Right cardiac atrium (tissue), 5 donors: ENCODE measurements around the gene CXCL5. TPM values are rescaled to one million over a fixed set of nuclear protein-coding genes. Genes with fewer than 3 reads are reported as not detected.

Experiments
- ATAC-seq, 2 donors: fragments of 200-7000 bp; cut with Tn5 transposase; one replicate each; pipeline versions ENCODE4 v1.8.0 to v1.9.1; 2020; ENCODE audit warnings: moderate library complexity in 2 of 2, mild to moderate bottlenecking in 1 of 2
- DNase-seq, 3 donors: peaks; one replicate each; pipeline ENCODE4 v3.0.0-alpha.2; 2020
- H3K27ac ChIP-seq: one replicate; pipeline ENCODE4 v1.5.1; 2013; ENCODE audit warnings: mild to moderate bottlenecking, low read length, control low read depth, moderate library complexity
- H3K27me3 ChIP-seq: one replicate; pipeline ENCODE4 v1.6.1; 2013; ENCODE audit not compliant: control insufficient read depth, insufficient read depth
- H3K4me1 ChIP-seq: one replicate; pipeline ENCODE4 v1.6.1; 2013; ENCODE audit warnings: low read length; ENCODE audit not compliant: control insufficient read depth, insufficient read depth
- H3K4me3 ChIP-seq: one replicate; pipeline ENCODE4 v1.5.1; 2013; ENCODE audit warnings: low read length, control low read depth
- H3K9me3 ChIP-seq: one replicate; pipeline ENCODE4 v1.6.1; 2013; ENCODE audit warnings: low read length; ENCODE audit not compliant: control insufficient read depth
- WGBS: extraction: QIAGEN DNeasy Blood & Tissue Kit; methylation state at CpG from one replicate; pipeline ENCODE4 v1.1.7; 2013; 5-methylcytosine and 5-hydroxymethylcytosine counted together
- intact Hi-C, 4 donors: fragments of 100-400 bp; cut with DNase I; formaldehyde crosslinking; loops; one replicate each; pipeline versions ENCODE4 v1.11.0 to v1.14.0; 2022 to 2023
- long read RNA-seq, 4 donors: library from polyadenylated mRNA; unstranded; transcript quantifications; one replicate each; pipeline ENCODE4 v2.0.0, GENCODE V29; 2020 to 2021
- polyA plus RNA-seq: library from polyadenylated mRNA; stranded (reverse); fragments of 200-250 nt; gene quantifications from one replicate; pipeline ENCODE4 v1.2.3, GENCODE V29; 2013
- total RNA-seq, 4 donors: library from RNA; stranded (reverse); fragmentation: NEBNext Ultra II Directional; extraction: Animal tissue kit (Norgen Biotek cat#: 25700); gene quantifications; one replicate each; pipeline ENCODE4 v1.2.1, GENCODE V29; 2021
- donor health status: healthy with polysubstance abuse.
- donor health status: DM: no; HTN: yes; CAD: no.
- donor health status: DM: no; HTN: no; CAD: no.
- donor health status: DM: no; HTN: yes; CAD: no; lungs with severe emphysema.
- donor health status: DM: yes; HTN: yes; CAD: no.

CXCL5 gene
- total RNA-seq (not detected), polyA plus RNA-seq (0.25 TPM)
- long read RNA-seq, donor 1, result 0 reads
- long read RNA-seq, donor 2, result 0 reads
- long read RNA-seq, donor 3, result 0 reads
- long read RNA-seq, donor 4, result 0 reads

GRCh38 chr4:73998040-73999011 lies at the start of gene CXCL5:
TSS of gene CXCL5 (minus strand) at chr4:73998677. CDS start at chr4:73998581, 96 bp downstream.
- H3K4me3 ChIP-seq, result no peak within 1 kb of the TSS
- ATAC-seq (peak; percentile 80 to 92), DNase-seq (peak; percentile 37 to 69 (median 60))
- H3K9me3 ChIP-seq, result no peaks in the 10 kb centered on the region
- intact Hi-C loops, result no loop called here
- no peaks in the 10 kb centered on the region for H3K27me3 ChIP-seq
- no peak within 1 kb of the TSS for H3K27ac ChIP-seq
- 9% methylated on average over 46 of the region's 46 CpGs for WGBS
- no peaks in the 10 kb centered on the region for H3K4me1 ChIP-seq

- no peak for DNase-seq
- WGBS, result 51% methylated on average over 1 of the region's 1 CpG
- H3K4me3 ChIP-seq, result no peak overlapping the region
- H3K9me3 ChIP-seq, result no peaks in the 10 kb centered on the region
- intact Hi-C loops, result no loop called here
- H3K27me3 ChIP-seq, result no peaks in the 10 kb centered on the region
- H3K27ac ChIP-seq, result no peak overlapping the region
- ATAC-seq, result no peak
- H3K4me1 ChIP-seq, result no peaks in the 10 kb centered on the region
Observed at GRCh38 chr4:74047152-74047551, 48.7 kb upstream of the CXCL5 start.

GRCh38 chr4:74045772-74046171 lies 47.3 kb upstream of the CXCL5 start:
- Histone ChIP-seq H3K27me3 (no peaks in the 10 kb centered on the region), H3K4me1 (no peaks in the 10 kb centered on the region), H3K9me3 (no peaks in the 10 kb centered on the region), H3K27ac (no peak overlapping the region), H3K4me3 (no peak overlapping the region)
- ATAC-seq, result no peak
- intact Hi-C loops, result no loop called here
- WGBS, result 90% methylated on average over 2 of the region's 2 CpGs
- no peak for DNase-seq

- intact Hi-C loops, result no loop called here
- H3K9me3 ChIP-seq, result no peaks in the 10 kb centered on the region
- DNase-seq (no peak), ATAC-seq (no peak)
- no peaks in the 10 kb centered on the region for H3K27me3 ChIP-seq
- no peak overlapping the region for H3K4me3 ChIP-seq
- no peaks in the 10 kb centered on the region for H3K4me1 ChIP-seq
- 86% methylated on average over 3 of the region's 3 CpGs for whole genome bisulfite sequencing
- no peak overlapping the region for H3K27ac ChIP-seq
Observed at GRCh38 chr4:74045247-74045646, 46.8 kb upstream of the CXCL5 start.

- DNase-seq, result no peak
- WGBS, result 86% methylated on average over 3 of the region's 3 CpGs
- Histone ChIP-seq H3K4me3 (no peak overlapping the region), H3K27me3 (no peaks in the 10 kb centered on the region), H3K4me1 (no peaks in the 10 kb centered on the region), H3K27ac (no peak overlapping the region), H3K9me3 (no peaks in the 10 kb centered on the region)
- ATAC-seq, result no peak
- intact Hi-C loops, result no loop called here
Observed at GRCh38 chr4:74044677-74045076, 46.2 kb upstream of the CXCL5 start.

GRCh38 chr4:74042681-74043080 lies 44.2 kb upstream of the CXCL5 start:
- H3K27me3 ChIP-seq, result no peaks in the 10 kb centered on the region
- no peaks in the 10 kb centered on the region for H3K4me1 ChIP-seq
- DNase-seq, result no peak
- H3K4me3 ChIP-seq, result no peak overlapping the region
- no peak overlapping the region for H3K27ac ChIP-seq
- intact Hi-C loops, result no loop called here
- 81% methylated on average over 2 of the region's 2 CpGs for WGBS
- no peak for ATAC-seq
- no peaks in the 10 kb centered on the region for H3K9me3 ChIP-seq

- H3K4me3 ChIP-seq, result no peak overlapping the region
- H3K4me1 ChIP-seq, result no peaks in the 10 kb centered on the region
- ATAC-seq, result no peak
- H3K27ac ChIP-seq, result no peak overlapping the region
- DNase-seq, result no peak
- no peaks in the 10 kb centered on the region for H3K27me3 ChIP-seq
- WGBS, result 25% methylated on average over 1 of the region's 1 CpG
- H3K9me3 ChIP-seq, result no peaks in the 10 kb centered on the region
- intact Hi-C loops, result no loop called here
Observed at GRCh38 chr4:74041418-74041817, 42.9 kb upstream of the CXCL5 start.

GRCh38 chr4:74039315-74039763 lies 40.9 kb upstream of the CXCL5 start:
- Histone ChIP-seq H3K4me1 (no peaks in the 10 kb centered on the region), H3K27ac (no peak overlapping the region), H3K27me3 (no peaks in the 10 kb centered on the region), H3K9me3 (no peaks in the 10 kb centered on the region), H3K4me3 (peak overlapping the region; percentile 98)
- WGBS, result 20% methylated on average over 4 of the region's 4 CpGs
- DNase-seq (no peak), ATAC-seq (peak in 1 of 2 donors; percentile 34)
- intact Hi-C loops, result loop anchor here in 1 of 4 donors (5.0 kb wide), 1 partner anchor 48 kb away; no protein-coding TSS in a partner anchor

- Histone ChIP-seq H3K4me1 (no peaks in the 10 kb centered on the region), H3K9me3 (no peaks in the 10 kb centered on the region), H3K27me3 (no peaks in the 10 kb centered on the region), H3K4me3 (peak within 1 kb of the TSS; percentile 98), H3K27ac (peak within 1 kb of the TSS; percentile 57)
- peak; percentile 96 to 98 for ATAC-seq
- peak; percentile 80 to 92 (median 91) for DNase-seq
- intact Hi-C loops, result loop anchor here in 1 of 4 donors (5.0 kb wide), 1 partner anchor 49 kb away; no protein-coding TSS in a partner anchor
- 1% methylated on average over 61 of the region's 64 CpGs for WGBS
Observed at GRCh38 chr4:74038425-74039314, 40.2 kb upstream of the CXCL5 start, which contains the start of gene CXCL3. TSS of gene CXCL3 (minus strand) at chr4:74038689. CDS start at chr4:74038611, 78 bp downstream.

- Histone ChIP-seq H3K9me3 (no peaks in the 10 kb centered on the region), H3K27ac (peak overlapping the region; percentile 57), H3K27me3 (no peaks in the 10 kb centered on the region), H3K4me1 (no peaks in the 10 kb centered on the region), H3K4me3 (peak overlapping the region; percentile 98)
- ATAC-seq, result peak in 1 of 2 donors; percentile 6
- peak; percentile 11 to 57 (median 36) for DNase-seq
- 5% methylated on average over 17 of the region's 17 CpGs for WGBS
- intact Hi-C loops, result loop anchor here in 1 of 4 donors (5.0 kb wide), 1 partner anchor 49 kb away; no protein-coding TSS in a partner anchor
Observed at GRCh38 chr4:74038086-74038424, 39.6 kb upstream of the CXCL5 start.
